AG09319 (cell line): Measurements from ENCODE around the gene HSD17B4.

ENCODE experiments used
- DNase-seq: peaks from one replicate; pipeline ENCODE4 v3.0.0-alpha.2; 2010; ENCODE audit warnings: low read depth; ENCODE audit errors: extremely low read depth
- CTCF ChIP-seq: IDR thresholded peaks from 2 replicates; pipeline ENCODE4 v1.5.1; 2011; ENCODE audit warnings: low read depth, mild to moderate bottlenecking, inconsistent platforms, low read length, moderate library complexity

HSD17B4 gene

GRCh38 chr5:119452373-119453039 is at the start of gene HSD17B4:
HSD17B4 (plus strand) TSS chr5:119452497; CDS start chr5:119452576, 79 bp downstream.
- DNase-seq, result peak; percentile 62
- TF ChIP-seq CTCF, result no peak

GRCh38 chr5:119402555-119402954 is 49.7 kb upstream of the HSD17B4 start:
- TF ChIP-seq CTCF, result no peak
- no peak for DNase-seq

GRCh38 chr5:119404033-119404432 is 48.3 kb upstream of the HSD17B4 start:
- DNase-seq, result no peak
- TF ChIP-seq CTCF, result no peak

- DNase-seq, result no peak
- TF ChIP-seq CTCF, result no peak
Measured at GRCh38 chr5:119405419-119405818, 46.9 kb upstream of the HSD17B4 start.

- no peak for TF ChIP-seq CTCF
- DNase-seq, result no peak
Measured at GRCh38 chr5:119406551-119407110, 45.7 kb upstream of the HSD17B4 start.

GRCh38 chr5:119409235-119409815 is 43.0 kb upstream of the HSD17B4 start:
- no peak for TF ChIP-seq CTCF
- DNase-seq, result no peak

- DNase-seq, result no peak
Measured at GRCh38 chr5:119410448-119411159, 41.7 kb upstream of the HSD17B4 start.

More at GRCh38 chr5:119410448-119411159, 41.7 kb upstream of the HSD17B4 start:
- TF ChIP-seq CTCF, result no peak
